GM20000 (cell line): ENCODE data around the gene CHST8.

Experiments
- DNase-seq: peaks from one replicate; pipeline ENCODE4 v3.0.0; 2012; ENCODE audit warnings: low spot score
- CTCF ChIP-seq: IDR thresholded peaks from 2 replicates; pipeline ENCODE4 v1.5.1; 2012; ENCODE audit warnings: mild to moderate bottlenecking, control low read depth; ENCODE audit errors: extremely low read depth, missing control alignments

The CHST8 gene

DNA sequence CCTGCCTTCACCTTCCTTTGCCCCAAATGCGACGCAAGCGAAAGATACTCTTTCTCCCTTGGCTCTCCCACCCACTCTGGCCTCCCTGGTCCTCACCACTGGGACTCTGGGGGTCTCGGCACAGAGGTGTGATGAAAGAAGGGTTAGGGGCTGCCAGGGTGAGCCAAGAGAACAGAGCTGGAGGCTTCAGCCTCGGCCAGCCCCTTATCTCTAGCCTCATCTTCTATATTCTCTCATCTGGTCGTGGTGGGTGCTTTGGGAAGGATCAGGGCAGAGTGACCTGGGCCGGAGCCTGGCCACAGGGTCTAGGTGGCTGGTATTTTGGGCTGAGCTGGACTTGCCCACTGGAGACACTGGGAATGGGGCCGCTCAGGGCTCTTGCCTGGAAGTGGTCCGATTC lies 103.8 kb downstream of the CHST8 start:
- no peak for DNase-seq
- TF ChIP-seq CTCF: no peak

- TF ChIP-seq CTCF: no peak
- no peak for DNase-seq
Observed at GRCh38 chr19:33726756-33727155, 105.0 kb downstream of the CHST8 start.

GRCh38 chr19:33727331-33727998 lies 105.7 kb downstream of the CHST8 start:
- TF ChIP-seq CTCF: no peak
- no peak for DNase-seq

GRCh38 chr19:33728141-33728540 lies 106.4 kb downstream of the CHST8 start:
- DNase-seq: no peak
- no peak for TF ChIP-seq CTCF

DNA sequence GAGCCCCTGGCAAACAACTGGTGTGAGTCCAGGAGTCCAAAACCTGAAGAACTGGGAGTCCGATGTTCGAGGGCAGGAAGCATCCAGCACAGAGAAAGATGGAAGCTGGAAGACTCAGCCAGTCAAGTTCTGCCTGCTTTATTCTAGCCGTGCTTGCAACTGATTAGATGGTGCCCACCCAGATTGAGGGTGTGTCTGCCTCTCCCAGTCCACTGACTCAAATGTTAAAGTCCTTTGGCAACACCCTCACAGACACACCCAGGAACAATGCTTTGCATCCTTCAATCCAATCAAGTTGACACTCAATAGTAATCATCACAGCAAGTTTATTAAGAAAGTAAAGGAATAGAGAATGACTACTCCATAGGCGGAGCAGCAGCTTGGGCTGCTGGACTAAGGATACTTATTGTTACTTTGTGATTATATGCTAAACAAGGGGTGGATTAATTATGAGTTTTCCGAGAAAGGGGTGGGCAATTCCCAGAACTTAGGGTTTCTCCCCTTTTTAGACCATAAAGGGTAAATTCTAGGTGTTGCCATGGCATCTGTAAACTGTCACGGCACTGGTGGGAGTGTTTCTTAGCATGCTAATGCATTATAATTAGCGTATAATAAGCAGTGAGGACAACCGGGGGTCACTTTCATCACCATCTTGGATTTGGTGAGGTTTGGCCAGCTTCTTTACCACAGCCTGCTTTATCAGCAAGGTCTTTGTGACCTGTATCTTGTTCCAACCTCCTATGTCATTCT lies 109.3 kb downstream of the CHST8 start:
- no peak for DNase-seq
- no peak for TF ChIP-seq CTCF

- TF ChIP-seq CTCF: no peak
- DNase-seq: no peak
Observed at GRCh38 chr19:33731881-33732280, 110.1 kb downstream of the CHST8 start.

- DNase-seq: no peak
Observed at GRCh38 chr19:33734913-33735312, 113.2 kb downstream of the CHST8 start.

More at GRCh38 chr19:33734913-33735312, 113.2 kb downstream of the CHST8 start:
- TF ChIP-seq CTCF: no peak
